ENCODE data around the gene PTGIS. TPM values are rescaled to one million over a fixed set of nuclear protein-coding genes. Genes with fewer than 3 reads are reported as not detected.

The PTGIS gene
- total and polyA plus RNA-seq, 2 of the 4 experiments (the other 2 are of a cell fraction): 1.6 to 2.6 TPM

DNA sequence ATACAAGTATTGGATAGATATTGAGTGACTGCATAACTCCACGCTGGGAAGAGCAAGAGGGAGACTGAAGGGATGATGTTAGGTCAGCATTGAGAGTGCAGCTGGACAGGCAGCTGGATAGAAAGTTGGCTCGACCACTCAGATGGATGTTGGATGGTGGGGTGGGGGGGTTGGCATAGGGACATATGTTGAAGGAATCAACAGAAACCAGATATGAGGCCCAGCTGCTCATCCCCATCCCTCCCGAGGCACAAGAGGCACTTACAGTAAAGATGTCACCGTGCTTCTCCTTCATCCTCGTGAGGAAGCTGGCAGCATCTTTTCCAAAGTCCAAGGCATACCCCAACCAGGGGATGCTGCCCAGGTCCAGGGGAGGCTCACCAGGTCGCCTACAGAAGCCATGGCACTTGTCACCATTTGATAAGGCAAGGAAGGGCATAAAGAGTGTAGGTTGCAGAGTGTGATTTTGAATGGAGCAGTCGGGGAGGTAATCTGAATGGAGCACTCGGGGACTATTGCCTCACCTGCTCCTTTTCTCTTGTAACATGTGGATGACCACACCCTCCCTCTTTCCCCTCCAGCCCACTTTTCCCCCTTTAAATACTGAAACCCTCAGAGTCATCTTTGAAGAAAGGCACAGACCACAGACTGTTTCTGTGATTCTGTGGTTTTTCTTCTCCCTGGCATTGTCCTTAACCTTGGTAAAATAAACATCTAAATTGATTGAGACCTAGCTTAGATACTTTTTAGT is 18.0 kb downstream of the PTGIS start:
- no peak overlapping the region for H2BK120ac ChIP-seq (ENCODE audit: low read depth, low read length)
- no peak overlapping the region for H3K4me2 ChIP-seq (ENCODE audit: low read depth, low read length)
- no peak overlapping the region for H4K5ac ChIP-seq (ENCODE audit: low read depth, low read length)
- no peak overlapping the region for H3K4ac ChIP-seq (ENCODE audit: low read depth, low read length)
- in situ Hi-C loops (cut with MboI; ENCODE audit: low sequenced_read_pairs) (loop anchor here (5.0 kb wide), 1 partner anchor 292 kb away; no protein-coding TSS in a partner anchor), dilution Hi-C loops (cut with HindIII; ENCODE audit: low sequenced_read_pairs, unreplicated experiment) (no loop called here), intact Hi-C loops (cut with micrococcal nuclease) (no loop called here)
- no peak overlapping the region for H2AK9ac ChIP-seq (replicated peaks; ENCODE audit: low read depth, low read length, poor library complexity)
- H4K91ac ChIP-seq (ENCODE audit: insufficient read depth, low read depth, low read length): no peak overlapping the region
- H3K9me3 ChIP-seq (ENCODE audit: control insufficient read depth, insufficient read depth, low read length): peaks cover 5% of the 10 kb centered on the region
- ChIA-PET CTCF (interaction anchor here (1.2 to 1.5 kb wide), 3 partner anchors 9 to 58 kb away, joined by 3 to 5 read pairs (median 4); no protein-coding TSS in a partner anchor), POLR2A (ENCODE audit: unreplicated experiment) (no interaction called here)
- no peak overlapping the region for H2BK5ac ChIP-seq (ENCODE audit: low read depth, low read length, poor library complexity, severe bottlenecking)
- no peak overlapping the region for H3K14ac ChIP-seq (replicated peaks; ENCODE audit: low read depth, low read length)
- H4K20me1 ChIP-seq (ENCODE audit: insufficient read depth, low read length): no peaks in the 10 kb centered on the region
- no peak overlapping the region for H4K8ac ChIP-seq (ENCODE audit: low read depth in 2 of 2, low read length in 2 of 2)
- H2BK20ac ChIP-seq (ENCODE audit: low read depth, low read length): no peak overlapping the region
- peaks cover 3% of the 10 kb centered on the region for H3K27me3 ChIP-seq (ENCODE audit: control insufficient read depth, insufficient read depth, low read length)
- no peaks in the 10 kb centered on the region for H3K4me1 ChIP-seq (ENCODE audit: control insufficient read depth, insufficient read depth, low read length)
- 88% methylated on average over 1 of the region's 8 CpGs; no CpG with 5 or more reads in 1 of the 2 experiments for WGBS, 2 experiments (ENCODE audit: extremely low coverage in 2 of 2, insufficient read length in 1 of 2)
- no peak overlapping the region for H2AK5ac ChIP-seq (ENCODE audit: low read depth, low read length)
- H3K27ac ChIP-seq (ENCODE audit: insufficient read depth, low read length): no peak overlapping the region
- H3K18ac ChIP-seq (ENCODE audit: low read depth, low read length): no peak overlapping the region
- no peak for DNase-seq
- H3K56ac ChIP-seq (ENCODE audit: extremely low read depth, insufficient read depth, low read length): no peak overlapping the region
- no peak for ATAC-seq (ENCODE audit: low read depth)
- peaks cover 6% of the 10 kb centered on the region for H3K36me3 ChIP-seq (ENCODE audit: control insufficient read depth, insufficient read depth, low read length)
- no peaks in the 10 kb centered on the region for H3K9me1 ChIP-seq (ENCODE audit: insufficient read depth, low read length)
- no peak overlapping the region for H3K23ac ChIP-seq (ENCODE audit: low read depth, low read length)
- H3K79me1 ChIP-seq (ENCODE audit: low read depth in 1 of 2, low read length in 2 of 2): no peaks in the 10 kb centered on the region
- H2BK15ac ChIP-seq (ENCODE audit: low read depth, low read length): no peak overlapping the region
- no peak overlapping the region for H3K9ac ChIP-seq (ENCODE audit: low read depth, low read length)
- no TSS peak for BruUV-seq (replicated peaks)
- H2AFZ ChIP-seq (replicated peaks; ENCODE audit: low read length, poor library complexity): no peak overlapping the region
- H3K4me3 ChIP-seq (ENCODE audit: insufficient read depth, low read depth, low read length): no peak overlapping the region
- TF ChIP-seq CHD1 (IDR thresholded peaks at IDR 0.05; ENCODE audit: low read depth, low read length): no peak
- TF ChIP-seq CEBPB (IDR thresholded peaks at IDR 0.05; ENCODE audit: low read depth, low read length): no peak
- TF ChIP-seq CTCF (conservative IDR thresholded peaks at IDR 0.05; ENCODE audit: low read depth, low read length): no peak
- no peak for TF ChIP-seq RCOR1 (IDR thresholded peaks at IDR 0.05; ENCODE audit: insufficient replicate concordance, low read length)
- TF ChIP-seq POLR2A (IDR thresholded peaks at IDR 0.05; ENCODE audit: low read depth, low read length): no peak
- TF ChIP-seq NFE2L2 (IDR thresholded peaks at IDR 0.05; ENCODE audit: low read depth, low read length): no peak
- TF ChIP-seq RAD21 (IDR thresholded peaks at IDR 0.05; ENCODE audit: low read length): no peak
- TF ChIP-seq MAZ (IDR thresholded peaks at IDR 0.05; ENCODE audit: borderline replicate concordance, low read depth, low read length): no peak
- TF ChIP-seq, protein P1, sequence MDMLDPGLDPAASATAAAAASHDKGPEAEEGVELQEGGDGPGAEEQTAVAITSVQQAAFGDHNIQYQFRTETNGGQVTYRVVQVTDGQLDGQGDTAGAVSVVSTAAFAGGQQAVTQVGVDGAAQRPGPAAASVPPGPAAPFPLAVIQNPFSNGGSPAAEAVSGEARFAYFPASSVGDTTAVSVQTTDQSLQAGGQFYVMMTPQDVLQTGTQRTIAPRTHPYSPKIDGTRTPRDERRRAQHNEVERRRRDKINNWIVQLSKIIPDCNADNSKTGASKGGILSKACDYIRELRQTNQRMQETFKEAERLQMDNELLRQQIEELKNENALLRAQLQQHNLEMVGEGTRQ (IDR thresholded peaks at IDR 0.05; ENCODE audit: low read depth, low read length): no peak
- no peak for TF ChIP-seq ELK1 (IDR thresholded peaks at IDR 0.05; ENCODE audit: borderline replicate concordance, low read depth, low read length)
- no peak for TF ChIP-seq MAFK (IDR thresholded peaks at IDR 0.05; ENCODE audit: low read depth, low read length)
- TF ChIP-seq MXI1 (IDR thresholded peaks at IDR 0.05; ENCODE audit: borderline replicate concordance, low read depth, low read length): no peak
- no peak for TF ChIP-seq RFX5 (IDR thresholded peaks at IDR 0.05; ENCODE audit: low read depth, low read length)
- no peak for TF ChIP-seq FOS (IDR thresholded peaks at IDR 0.05; ENCODE audit: low read depth, low read length)
- TF ChIP-seq BHLHE40 (IDR thresholded peaks at IDR 0.05; ENCODE audit: low read depth, low read length): no peak
